SK-N-SH (cell line): ENCODE data around the gene ICOSLG. TPM values are rescaled to one million over a fixed set of nuclear protein-coding genes. Genes with fewer than 3 reads are reported as not detected.
"Not testable (repeated sequence)": the region's sequence is repeated elsewhere in the genome, so short reads cannot be mapped to it uniquely, and the experiment has no call there.

Experiments used
- CTCF ChIA-PET: fragments of 300-600, 350-600 bp; formaldehyde crosslinking; extraction: SDS; loops from one replicate; lab custom pipeline; 2021; lab: Yijun Ruan, JAX
- POLR2A ChIA-PET: fragments of 350-600 bp; sonication (Branson Sonifier 250); formaldehyde crosslinking; extraction: SDS; loops from one replicate; lab custom pipeline; 2020; ENCODE audit warnings: antibody characterized with exemption, inconsistent platforms; lab: Yijun Ruan, JAX
- DNase-seq: peaks from one replicate; pipeline ENCODE4 v3.0.0; 2012
- H2AFZ ChIP-seq: fragments of 200-600 bp; sonication (generic); 2 replicates; pipeline ENCODE4 v1.8.1; 2016; ENCODE audit warnings: antibody characterized with exemption, mild to moderate bottlenecking, low read depth
- H3F3A ChIP-seq: fragments of 200-600 bp; sonication (generic); replicated peaks from 2 replicates; pipeline ENCODE3; 2016; ENCODE audit warnings: antibody characterized with exemption, mild to moderate bottlenecking; ENCODE audit not compliant: insufficient read depth
- H3K27ac ChIP-seq, 2 experiments: fragments of 200-500 bp in 1 of 2; fragments of 200-600 bp in 1 of 2; sonication (Bioruptor generic) in 1 of 2; sonication (generic), shearing (Covaris generic) in 1 of 2; 2 replicates each; pipeline versions ENCODE4 v1.5.1 to v1.6.1; 2014 to 2016; ENCODE audit warnings: low read depth in 2 of 2, inconsistent platforms in 1 of 2, low read length in 1 of 2, mild to moderate bottlenecking in 1 of 2, mixed read lengths in 1 of 2
- H3K27me3 ChIP-seq: fragments of 200-600 bp; sonication (generic), shearing (Covaris generic); 2 replicates; pipeline ENCODE4 v1.6.1; 2016; ENCODE audit warnings: mixed run types; ENCODE audit not compliant: insufficient read depth
- H3K36me3 ChIP-seq, 2 experiments: fragments of 200-500 bp in 1 of 2; fragments of 200-600 bp in 1 of 2; sonication (Bioruptor generic) in 1 of 2; sonication (generic) in 1 of 2; replicated peaks in 1 of 2; 2 replicates each; pipeline versions ENCODE3 to v1.5.1; 2014 to 2016; ENCODE audit warnings: low read length in 1 of 2, mild to moderate bottlenecking in 1 of 2; ENCODE audit not compliant: insufficient read depth in 2 of 2, control insufficient read depth in 1 of 2
- H3K4me1 ChIP-seq, 2 experiments: fragments of 200-500 bp in 1 of 2; fragments of 200-600 bp in 1 of 2; sonication (Bioruptor generic) in 1 of 2; sonication (generic), shearing (Covaris generic) in 1 of 2; 2 replicates each; pipeline versions ENCODE4 v1.5.1 to v1.6.1; 2014 to 2016; ENCODE audit warnings: low read depth in 1 of 2, low read length in 1 of 2, mixed run types in 1 of 2; ENCODE audit not compliant: insufficient read depth in 2 of 2, control insufficient read depth in 1 of 2
- H3K4me2 ChIP-seq: fragments of 200-600 bp; sonication (generic), shearing (Covaris generic); 2 replicates; pipeline ENCODE4 v1.6.1; 2017; ENCODE audit warnings: mixed run types
- H3K4me3 ChIP-seq, 2 experiments: fragments of 200-500 bp in 1 of 2; fragments of 200-600 bp in 1 of 2; sonication (Bioruptor generic) in 1 of 2; sonication (generic), shearing (Covaris generic) in 1 of 2; 2 replicates each; pipeline versions ENCODE4 v1.5.1 to v1.8.1; 2014 to 2016; ENCODE audit warnings: low read depth in 2 of 2, inconsistent platforms in 1 of 2, low read length in 1 of 2, mild to moderate bottlenecking in 1 of 2, mixed read lengths in 1 of 2, moderate library complexity in 1 of 2
- H3K79me2 ChIP-seq: fragments of 200-600 bp; sonication (generic); 2 replicates; pipeline ENCODE4 v1.8.1; 2017; ENCODE audit warnings: mild to moderate bottlenecking; ENCODE audit not compliant: insufficient read depth
- H3K9ac ChIP-seq: fragments of 200-600 bp; sonication (generic); 2 replicates; pipeline ENCODE4 v1.6.1; 2017; ENCODE audit warnings: mixed run types
- H3K9me2 ChIP-seq: fragments of 200-600 bp; sonication (generic); 2 replicates; pipeline ENCODE4 v1.6.1; 2017; ENCODE audit warnings: mixed run types
- H3K9me3 ChIP-seq: fragments of 200-600 bp; sonication (generic); 2 replicates; pipeline ENCODE4 v1.6.1; 2017; ENCODE audit warnings: mixed run types, mild to moderate bottlenecking, moderate library complexity
- H4K20me1 ChIP-seq: fragments of 200-600 bp; sonication (generic); 2 replicates; pipeline ENCODE4 v1.6.1; 2017; ENCODE audit warnings: mild to moderate bottlenecking, mixed run types; ENCODE audit not compliant: insufficient read depth
- WGBS: methylation state at CpG from one replicate; pipeline ENCODE4 v1.1.6; 2017; ENCODE audit warnings: low lambda C conversion rate; 5-methylcytosine and 5-hydroxymethylcytosine counted together
- polyA plus RNA-seq, 3 experiments: library from polyadenylated mRNA; depleted of rRNA; stranded (reverse); fragments of >200 nt; gene quantifications; 2 replicates each; pipeline ENCODE4 v1.2.3, GENCODE V29; 2012

ICOSLG gene
- polyA plus RNA-seq, 1 of the 3 experiments (the other 2 are of a cell fraction), result 0.43 TPM

DNA sequence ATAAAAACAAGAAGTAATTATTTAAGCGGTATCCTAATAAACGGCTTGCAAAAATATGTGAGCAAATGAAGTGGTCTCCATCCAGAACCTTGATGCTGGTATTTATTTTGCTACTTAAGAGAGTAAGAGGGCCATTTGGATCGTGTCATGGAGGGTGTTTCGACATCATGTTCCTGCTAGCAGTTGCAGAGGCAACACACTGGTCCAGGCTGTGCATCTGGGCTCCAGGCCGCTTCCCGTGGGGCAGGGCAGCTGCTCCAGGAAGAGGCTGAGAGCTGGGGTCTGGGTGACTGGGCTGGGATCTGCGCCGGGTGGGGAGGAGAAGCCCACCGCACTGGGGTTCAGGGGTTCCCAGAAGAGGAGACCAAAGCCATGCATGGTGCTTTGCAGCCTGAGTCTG lies 46.3 kb downstream of the ICOSLG start:
- H3K27ac ChIP-seq, H2AFZ ChIP-seq, H3K27me3 ChIP-seq, POLR2A ChIA-PET, H3K36me3 ChIP-seq, H3K9ac ChIP-seq, H3K9me3 ChIP-seq, DNase-seq, H3F3A ChIP-seq, H3K4me1 ChIP-seq, CTCF ChIA-PET, H4K20me1 ChIP-seq, H3K4me3 ChIP-seq, H3K79me2 ChIP-seq, H3K4me2 ChIP-seq, H3K9me2 ChIP-seq: not testable (repeated sequence)
- no CpG with 5 or more reads among the region's 9 CpGs for WGBS

DNA sequence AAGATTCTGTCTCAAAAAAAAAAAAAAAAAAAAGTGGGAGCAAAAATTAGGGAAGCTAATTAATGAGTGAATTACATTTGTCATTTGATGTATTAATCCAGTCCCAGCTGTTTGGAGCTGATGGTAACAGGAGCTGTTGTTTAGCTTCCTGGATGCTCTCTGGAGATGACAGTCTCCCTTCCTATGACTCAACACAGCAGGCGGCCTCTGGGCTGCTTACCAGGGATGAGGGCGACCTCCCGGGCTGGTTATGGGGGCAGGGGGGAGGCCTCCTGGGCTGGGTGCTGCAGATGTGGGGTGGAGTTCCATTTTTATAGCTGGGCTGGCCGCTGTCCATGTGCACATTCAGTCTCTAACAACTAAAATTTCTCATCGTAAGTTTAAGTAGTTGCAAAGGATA lies 47.6 kb downstream of the ICOSLG start:
- DNase-seq, H3K4me1 ChIP-seq, H3K4me3 ChIP-seq, H3K27ac ChIP-seq, H3K27me3 ChIP-seq, H3K9ac ChIP-seq, H3K36me3 ChIP-seq, H2AFZ ChIP-seq, H3K9me3 ChIP-seq, H4K20me1 ChIP-seq, H3K9me2 ChIP-seq, H3K4me2 ChIP-seq, POLR2A ChIA-PET, CTCF ChIA-PET, H3F3A ChIP-seq, H3K79me2 ChIP-seq: not testable (repeated sequence)
- 63% methylated on average over 1 of the region's 5 CpGs for WGBS

DNA sequence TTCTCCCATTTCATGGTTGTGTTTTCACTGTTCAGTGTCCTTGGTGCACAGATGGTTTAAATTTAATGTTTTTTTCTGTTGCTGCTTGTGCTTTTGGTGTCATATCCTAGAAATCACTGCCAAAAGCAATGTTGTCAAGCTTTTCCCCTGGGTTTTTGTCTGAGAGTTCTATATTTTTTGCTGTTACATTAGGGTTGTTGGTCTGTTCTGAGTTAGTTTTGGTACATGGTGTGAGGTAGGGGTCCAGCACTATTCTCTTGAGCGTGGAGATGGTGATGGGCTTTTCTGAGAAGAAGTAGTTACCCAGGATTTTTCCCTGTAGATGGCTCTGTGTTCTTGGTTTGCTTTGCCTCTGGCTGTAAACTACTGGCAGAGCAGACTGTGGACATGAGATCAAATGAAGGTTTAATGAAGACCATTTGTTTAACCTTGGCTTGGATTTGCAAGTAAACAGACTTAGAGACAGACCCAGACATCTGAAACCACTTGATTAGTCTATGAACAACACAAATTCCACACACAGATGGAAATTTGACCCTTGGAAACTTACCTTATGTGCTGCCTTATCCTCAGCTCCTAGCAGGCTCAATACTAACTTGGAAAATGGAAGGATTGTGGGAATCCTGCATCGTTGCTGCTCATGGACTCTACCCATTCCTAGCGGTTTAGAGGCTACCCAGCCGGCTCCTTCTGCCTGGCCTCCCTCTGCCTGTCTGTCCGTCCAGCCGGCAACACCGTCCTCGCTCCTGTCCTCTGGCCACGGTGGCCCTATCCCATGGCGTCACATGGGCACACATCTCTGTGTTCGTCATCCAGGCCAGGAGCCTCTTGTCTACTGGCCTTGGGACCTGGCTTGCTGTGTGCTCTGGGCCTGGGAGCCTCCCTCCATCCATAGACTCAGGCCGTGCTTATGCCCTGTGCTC lies 50.1 kb downstream of the ICOSLG start:
- H4K20me1 ChIP-seq, H3K9me2 ChIP-seq, H3K27ac ChIP-seq, DNase-seq, H3K36me3 ChIP-seq, H3F3A ChIP-seq, H3K4me1 ChIP-seq, H3K9ac ChIP-seq, CTCF ChIA-PET, H3K27me3 ChIP-seq, H3K79me2 ChIP-seq, H3K4me2 ChIP-seq, H3K4me3 ChIP-seq, POLR2A ChIA-PET, H2AFZ ChIP-seq, H3K9me3 ChIP-seq: not testable (repeated sequence)
- no CpG with 5 or more reads among the region's 12 CpGs for WGBS

DNA sequence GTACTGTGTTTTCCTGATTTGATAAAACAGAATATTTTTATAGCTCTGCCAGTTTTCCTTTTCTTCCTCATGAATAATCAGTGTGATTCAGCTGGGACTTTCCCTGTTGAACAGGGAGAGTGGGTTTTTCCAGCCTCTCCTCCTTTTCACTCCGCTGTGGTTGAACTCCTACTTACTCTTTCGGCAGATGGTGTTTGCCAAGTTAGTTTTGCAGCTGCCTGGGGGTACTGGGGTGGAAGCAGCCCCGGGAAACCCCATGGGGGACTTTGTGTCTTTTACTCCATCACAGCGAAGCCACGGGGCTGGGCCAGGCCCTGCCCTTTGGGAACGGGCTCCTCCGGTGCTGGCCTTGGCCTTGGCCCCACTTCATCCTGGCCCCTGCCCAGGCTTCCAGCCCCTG lies 55.9 kb downstream of the ICOSLG start:
- H3F3A ChIP-seq, H3K9me2 ChIP-seq, H3K4me2 ChIP-seq, H3K27ac ChIP-seq, H3K4me1 ChIP-seq, H3K9ac ChIP-seq, POLR2A ChIA-PET, CTCF ChIA-PET, H3K4me3 ChIP-seq, H3K36me3 ChIP-seq, DNase-seq, H3K9me3 ChIP-seq, H3K79me2 ChIP-seq, H3K27me3 ChIP-seq, H4K20me1 ChIP-seq, H2AFZ ChIP-seq: not testable (repeated sequence)
- WGBS, result no CpG with 5 or more reads among the region's 7 CpGs

DNA sequence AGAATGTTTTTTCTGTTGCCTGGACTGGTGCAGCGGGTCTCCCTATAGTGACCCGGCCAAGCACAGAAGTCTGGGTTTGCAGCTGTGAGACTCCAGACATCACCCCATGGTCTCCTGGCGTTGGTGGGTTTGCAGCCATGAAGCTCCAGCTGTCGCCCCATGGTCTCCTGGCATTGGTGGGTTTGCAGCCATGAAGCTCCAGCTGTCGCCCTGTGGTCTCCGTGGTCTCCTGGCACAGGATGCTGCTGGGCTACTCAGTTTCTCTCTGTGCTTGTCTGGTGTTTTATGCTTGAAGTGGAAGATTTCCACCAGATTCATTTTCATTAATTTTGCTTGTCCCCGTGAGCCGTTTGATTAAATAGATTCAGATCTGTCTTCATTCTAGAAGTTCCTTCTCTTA lies 58.5 kb downstream of the ICOSLG start:
- H4K20me1 ChIP-seq, H3K9ac ChIP-seq, H3K9me3 ChIP-seq, H3K36me3 ChIP-seq, H3K4me3 ChIP-seq, POLR2A ChIA-PET, H3K27me3 ChIP-seq, CTCF ChIA-PET, H3K4me1 ChIP-seq, H3K27ac ChIP-seq, H3K9me2 ChIP-seq, H3K79me2 ChIP-seq, H2AFZ ChIP-seq, H3K4me2 ChIP-seq, H3F3A ChIP-seq, DNase-seq: not testable (repeated sequence)
- no CpG with 5 or more reads among the region's 8 CpGs for WGBS

DNA sequence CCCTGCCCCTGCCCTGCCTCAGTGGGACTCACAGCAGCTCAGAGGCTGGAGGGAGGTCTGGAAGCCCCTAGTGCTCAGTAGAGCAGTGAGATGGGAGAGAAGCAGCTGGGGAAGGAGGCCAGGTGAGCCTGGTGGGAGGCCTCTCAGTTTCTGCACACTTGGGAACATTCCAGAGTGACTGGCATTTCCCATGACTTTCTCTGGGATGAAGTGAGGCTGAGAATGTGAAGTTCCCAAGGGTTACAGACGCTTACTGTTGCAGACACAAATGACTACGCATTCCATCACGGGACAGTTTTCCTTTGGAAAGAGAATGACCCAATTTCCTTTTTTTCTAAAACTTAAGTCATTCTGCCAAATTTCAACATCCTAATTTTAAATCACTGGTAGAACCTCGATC lies 59.2 kb downstream of the ICOSLG start:
- POLR2A ChIA-PET, H3K4me3 ChIP-seq, H4K20me1 ChIP-seq, H3K9ac ChIP-seq, H3K27me3 ChIP-seq, H3K79me2 ChIP-seq, H3K9me2 ChIP-seq, H3K27ac ChIP-seq, CTCF ChIA-PET, H2AFZ ChIP-seq, H3F3A ChIP-seq, H3K4me2 ChIP-seq, H3K36me3 ChIP-seq, DNase-seq, H3K4me1 ChIP-seq, H3K9me3 ChIP-seq: not testable (repeated sequence)
- WGBS, result no CpG with 5 or more reads among the region's 4 CpGs
